Right lobe of liver (tissue), 4 donors: ENCODE data around the gene CIZ1.

ENCODE experiments used
- POLR2A ChIP-seq: fragments of 450-650 bp; IDR thresholded peaks from one replicate; pipeline ENCODE4 v1.6.1; 2017; ENCODE audit warnings: antibody characterized with exemption, mild to moderate bottlenecking
- TF ChIP-seq, protein P1 (sequence below), 4 donors: fragments of 200-600 bp in 3 of 4; fragments of 450-650 bp in 1 of 4; IDR thresholded peaks; one replicate each; pipeline versions ENCODE4 v1.5.1 to v1.8.0; 2016 to 2022; ENCODE audit warnings: antibody characterized with exemption in 4 of 4, mild to moderate bottlenecking in 2 of 4
- donor health status: DM: no; HTN: no; CAD: no.
- donor health status: DM: no; HTN: no; CAD: no.
- donor health status: DM: no; HTN: yes; CAD: no.

DNA sequence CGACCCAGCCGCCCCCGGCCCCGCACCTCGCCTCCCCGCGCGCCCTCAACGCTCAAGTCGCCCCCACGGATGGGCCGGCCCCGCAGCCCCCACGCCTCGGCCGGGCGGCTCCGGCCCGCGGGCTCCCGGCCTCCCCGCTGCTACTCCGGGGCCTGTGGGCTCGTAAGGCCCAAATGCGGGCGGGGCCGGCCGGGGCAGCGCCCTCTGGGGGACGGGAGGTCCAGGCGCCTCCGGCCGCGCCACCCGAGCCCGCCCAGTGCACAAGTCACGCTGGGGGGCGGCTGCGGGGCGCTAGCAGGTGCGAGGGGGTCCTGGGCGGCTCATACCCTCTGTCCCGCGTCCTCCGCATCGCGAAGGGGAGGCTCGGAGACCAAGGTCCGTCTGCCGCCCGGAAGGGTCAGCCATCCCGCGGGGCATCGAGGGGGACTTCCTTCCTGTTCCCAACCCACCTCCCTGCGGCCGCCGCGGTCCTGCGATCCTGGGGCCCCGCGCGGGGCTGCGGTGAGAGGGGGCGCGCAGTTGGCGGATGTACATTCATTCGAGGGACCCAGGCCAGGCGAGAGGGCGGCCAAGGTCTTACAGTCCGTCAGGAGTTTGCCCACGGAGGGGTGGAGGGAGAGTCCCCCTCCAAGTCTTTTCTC is at the start of gene CIZ1:
- TF ChIP-seq, protein P1, sequence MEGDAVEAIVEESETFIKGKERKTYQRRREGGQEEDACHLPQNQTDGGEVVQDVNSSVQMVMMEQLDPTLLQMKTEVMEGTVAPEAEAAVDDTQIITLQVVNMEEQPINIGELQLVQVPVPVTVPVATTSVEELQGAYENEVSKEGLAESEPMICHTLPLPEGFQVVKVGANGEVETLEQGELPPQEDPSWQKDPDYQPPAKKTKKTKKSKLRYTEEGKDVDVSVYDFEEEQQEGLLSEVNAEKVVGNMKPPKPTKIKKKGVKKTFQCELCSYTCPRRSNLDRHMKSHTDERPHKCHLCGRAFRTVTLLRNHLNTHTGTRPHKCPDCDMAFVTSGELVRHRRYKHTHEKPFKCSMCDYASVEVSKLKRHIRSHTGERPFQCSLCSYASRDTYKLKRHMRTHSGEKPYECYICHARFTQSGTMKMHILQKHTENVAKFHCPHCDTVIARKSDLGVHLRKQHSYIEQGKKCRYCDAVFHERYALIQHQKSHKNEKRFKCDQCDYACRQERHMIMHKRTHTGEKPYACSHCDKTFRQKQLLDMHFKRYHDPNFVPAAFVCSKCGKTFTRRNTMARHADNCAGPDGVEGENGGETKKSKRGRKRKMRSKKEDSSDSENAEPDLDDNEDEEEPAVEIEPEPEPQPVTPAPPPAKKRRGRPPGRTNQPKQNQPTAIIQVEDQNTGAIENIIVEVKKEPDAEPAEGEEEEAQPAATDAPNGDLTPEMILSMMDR (IDR thresholded peaks at IDR 0.05), result peak; percentile 66 to 92 (median 84)
- TF ChIP-seq POLR2A, result peak; percentile 66
